Measurements from ENCODE around the gene NUBP1.
"Not testable (repeated sequence)": the region's sequence is repeated elsewhere in the genome, so short reads cannot be mapped to it uniquely, and the experiment has no call there.

NUBP1 gene

GRCh38 chr16:10743610-10744369 lies at the start of gene NUBP1:
Gene NUBP1, plus strand, starts transcription at chr16:10743842. Its CDS starts 22 bp downstream, at chr16:10743864.
- DNase-seq = peak; percentile 99

GRCh38 chr16:10693889-10694288 lies 49.8 kb upstream of the NUBP1 start:
- no peak for DNase-seq

- no peak for DNase-seq
Observed at GRCh38 chr16:10694306-10694705, 49.3 kb upstream of the NUBP1 start.

GRCh38 chr16:10694830-10695229 lies 48.8 kb upstream of the NUBP1 start, which contains the start of gene TEKT5:
Gene TEKT5, minus strand, starts transcription at chr16:10694930. Its CDS starts 57 bp downstream, at chr16:10694873.
- DNase-seq = no peak

GRCh38 chr16:10699756-10700155 lies 43.9 kb upstream of the NUBP1 start:
- DNase-seq = no peak

GRCh38 chr16:10708969-10709368 lies 34.7 kb upstream of the NUBP1 start:
- no peak for DNase-seq

GRCh38 chr16:10728003-10728887 lies 15.4 kb upstream of the NUBP1 start:
- DNase-seq = no peak

- no peak for DNase-seq
Observed at GRCh38 chr16:10729104-10730048, 14.3 kb upstream of the NUBP1 start.

GRCh38 chr16:10731790-10732189 lies 11.9 kb upstream of the NUBP1 start:
- DNase-seq = no peak

- DNase-seq = peak; percentile 81
Observed at GRCh38 chr16:10737068-10737625, 6.5 kb upstream of the NUBP1 start.

- peak; percentile 62 for DNase-seq
Observed at GRCh38 chr16:10738231-10739077, 5.2 kb upstream of the NUBP1 start.

- DNase-seq = no peak
Observed at GRCh38 chr16:10740000-10740844, 3.4 kb upstream of the NUBP1 start.

- DNase-seq = no peak
Observed at GRCh38 chr16:10740845-10741208, 2.8 kb upstream of the NUBP1 start.

GRCh38 chr16:10741249-10741648 lies 2.4 kb upstream of the NUBP1 start:
- DNase-seq = not testable (repeated sequence)

GRCh38 chr16:10741844-10742243 lies 1.8 kb upstream of the NUBP1 start:
- no peak for DNase-seq

GRCh38 chr16:10743227-10743609 lies 424 bp upstream of the NUBP1 start:
- no peak for DNase-seq

- no peak for DNase-seq
Observed at GRCh38 chr16:10744370-10745030, 858 bp downstream of the NUBP1 start.

- DNase-seq = no peak
Observed at GRCh38 chr16:10745841-10746240, 2.2 kb downstream of the NUBP1 start.

GRCh38 chr16:10750793-10751192 lies 7.2 kb downstream of the NUBP1 start:
- DNase-seq = no peak

- DNase-seq = no peak
Observed at GRCh38 chr16:10751291-10751697, 7.7 kb downstream of the NUBP1 start.

Measured in midbrain (tissue), 1 donor.